Heart right ventricle (tissue), 16 donors: ENCODE results near the gene B3GALT4. TPM values are rescaled to one million over a fixed set of nuclear protein-coding genes. Genes with fewer than 3 reads are reported as not detected.
A peak's percentile ranks its signal among the peaks of the same experiment; 100 is the strongest.

Experiments
- ATAC-seq, 8 donors: fragments of 200-7000 bp; cut with Tn5 transposase; one replicate each; pipeline ENCODE4 v1.9.1; 2020; ENCODE audit warnings: mild to moderate bottlenecking in 8 of 8, moderate library complexity in 8 of 8, moderate number of reproducible peaks in 1 of 8
- DNase-seq, 2 donors: peaks; one replicate each; pipeline ENCODE4 v3.0.0-alpha.2; 2020
- H3K27ac ChIP-seq, 10 donors: fragments of 200-600 bp; sonication (generic) in 2 of 10; one replicate each; pipeline versions ENCODE4 v1.5.0 to v1.8.0; 2020 to 2022; ENCODE audit warnings: mild to moderate bottlenecking in 3 of 10
- H3K27me3 ChIP-seq, 7 donors: fragments of 200-600 bp; one replicate each; pipeline ENCODE4 v1.8.0; 2021 to 2022; ENCODE audit warnings: mild to moderate bottlenecking in 2 of 7
- H3K36me3 ChIP-seq, 9 donors: fragments of 200-600 bp; sonication (generic) in 1 of 9; one replicate each; pipeline versions ENCODE4 v1.5.0 to v1.8.0; 2020 to 2022; ENCODE audit warnings: mild to moderate bottlenecking in 2 of 9
- H3K4me1 ChIP-seq, 9 donors: fragments of 200-600 bp; sonication (generic) in 1 of 9; one replicate each; pipeline versions ENCODE4 v1.5.0 to v1.8.0; 2020 to 2022; ENCODE audit warnings: mild to moderate bottlenecking in 4 of 9
- H3K4me3 ChIP-seq, 10 donors: fragments of 200-600 bp; sonication (generic) in 2 of 10; one replicate each; pipeline versions ENCODE4 v1.5.0 to v1.8.0; 2020 to 2022; ENCODE audit warnings: mild to moderate bottlenecking in 7 of 10, moderate library complexity in 2 of 10
- H3K9me3 ChIP-seq, 11 donors: fragments of 200-600 bp in 10 of 11; sonication (generic) in 2 of 11; one replicate each; pipeline versions ENCODE4 v1.5.0 to v1.8.0; 2013 to 2022; ENCODE audit warnings: mild to moderate bottlenecking in 2 of 11, control low read depth in 1 of 11, moderate library complexity in 1 of 11
- WGBS, 2 donors: extraction: QIAGEN DNeasy Blood & Tissue Kit; methylation state at CpG; one replicate each; pipeline ENCODE4 v1.1.7; 2013; ENCODE audit warnings: inconsistent platforms in 1 of 2; 5-methylcytosine and 5-hydroxymethylcytosine counted together
- intact Hi-C, 10 donors: fragments of 100-400 bp; cut with DNase I; formaldehyde crosslinking; loops; one replicate each; pipeline versions ENCODE4 v1.11.1 to v1.14.2; 2022
- polyA plus RNA-seq, 2 donors: library from polyadenylated mRNA; stranded (reverse); fragments of 200-250 nt; gene quantifications; one replicate each; pipeline ENCODE4 v1.2.3, GENCODE V29; 2013
- total RNA-seq, 10 donors: library from RNA; stranded (reverse); fragmentation: NEBNext Ultra II Directional in 3 of 10; extraction: Animal tissue kit (Norgen Biotek cat#: 25700) in 3 of 10; gene quantifications; one replicate each; pipeline versions ENCODE4 v1.2.1 to v1.2.4, GENCODE V29; 2021 to 2023
- TF ChIP-seq, protein P1 (sequence below), 9 donors: fragments of 200-600 bp; sonication (generic) in 2 of 9; IDR thresholded peaks; one replicate each; pipeline versions ENCODE4 v1.5.0 to v1.8.0; 2021 to 2022; ENCODE audit warnings: antibody characterized with exemption in 9 of 9, mild to moderate bottlenecking in 5 of 9, moderate library complexity in 1 of 9
- donor health status: Arrhythmogenic right ventricular cardiomyopathy.
- donor health status: ischemic (EF 13 %, LVEDD 7.1; RV severe dilation, severe dysfunction).
- donor health status: healthy with polysubstance abuse.
- donor health status: DM: no; HTN: yes; CAD: no.
- donor health status: DM: no; HTN: no; CAD: no.
- donor health status: ischemic (EF 25% LVEDD 6.9; RV normal size, moderate dysfunction).
- donor health status: ischemic (EF 25% LVEDD 5.7; RV mildly dilated, moderate dysfunction).
- donor health status: healthy.
- donor health status: DM: yes; HTN: yes; CAD: no.
- donor health status: Ischemic cardiomyopathy.
- donor health status: ischemic (EF 35%, LVEDD 5.7; RV mildly dilated, moderate dysfunction).
- donor health status: nonischemic (EF 11% LVEDD 7.7; RV severe dilation, severe dysfunction).
- donor health status: DM: yes; HTN: yes; CAD: no.
- donor health status: PGD.
- donor health status: ischemic (EF 29% LVEDD 5.4; RV normal size, mild dysfunction).
- donor health status: nonischemic (EF 23%, LVEDD 6.1; RV moderate dilation, normal function).

B3GALT4 gene
- total and polyA plus RNA-seq, 12 donors: 5.3 to 12.2 (median 8.0) TPM

DNA sequence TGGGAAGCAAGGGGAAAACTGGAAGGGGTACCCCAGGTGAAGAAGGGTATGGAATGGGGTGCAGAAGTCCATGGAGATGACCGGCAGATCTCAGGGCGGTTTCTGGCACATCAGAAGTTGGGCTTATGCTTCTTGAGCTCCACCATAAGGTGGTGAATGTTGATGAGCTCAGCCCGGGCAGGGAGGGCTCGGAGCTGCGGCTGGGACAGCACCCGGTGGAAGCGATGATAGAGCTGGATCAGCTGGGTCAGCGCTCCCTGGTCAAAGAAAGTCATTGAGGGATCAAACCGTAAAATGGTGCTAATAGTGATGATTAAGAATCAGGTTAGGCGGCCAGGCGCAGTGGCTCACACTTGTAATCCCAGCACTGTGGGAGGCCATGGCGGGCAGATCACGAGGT, 26.2 kb upstream of the B3GALT4 start:
- intact Hi-C loops: no loop called here
- Histone ChIP-seq H3K4me1 (peaks cover 7 to 33% (median 22%) of the 10 kb centered on the region in 9 donors), H3K4me3 (no peak overlapping the region), H3K9me3 (no peaks in the 10 kb centered on the region), H3K27me3 (peaks cover 0 to 5% (median 0%) of the 10 kb centered on the region in 7 donors), H3K27ac (peak overlapping the region in 4 of 10 donors; percentile 90 to 96 (median 92)), H3K36me3 (peaks cover 0 to 50% (median 8%) of the 10 kb centered on the region in 9 donors)
- DNase-seq (no peak), ATAC-seq (no peak)
- WGBS, 2 donors: 92 to 99% methylated on average over 13 of the region's 13 CpGs
- TF ChIP-seq, protein P1, sequence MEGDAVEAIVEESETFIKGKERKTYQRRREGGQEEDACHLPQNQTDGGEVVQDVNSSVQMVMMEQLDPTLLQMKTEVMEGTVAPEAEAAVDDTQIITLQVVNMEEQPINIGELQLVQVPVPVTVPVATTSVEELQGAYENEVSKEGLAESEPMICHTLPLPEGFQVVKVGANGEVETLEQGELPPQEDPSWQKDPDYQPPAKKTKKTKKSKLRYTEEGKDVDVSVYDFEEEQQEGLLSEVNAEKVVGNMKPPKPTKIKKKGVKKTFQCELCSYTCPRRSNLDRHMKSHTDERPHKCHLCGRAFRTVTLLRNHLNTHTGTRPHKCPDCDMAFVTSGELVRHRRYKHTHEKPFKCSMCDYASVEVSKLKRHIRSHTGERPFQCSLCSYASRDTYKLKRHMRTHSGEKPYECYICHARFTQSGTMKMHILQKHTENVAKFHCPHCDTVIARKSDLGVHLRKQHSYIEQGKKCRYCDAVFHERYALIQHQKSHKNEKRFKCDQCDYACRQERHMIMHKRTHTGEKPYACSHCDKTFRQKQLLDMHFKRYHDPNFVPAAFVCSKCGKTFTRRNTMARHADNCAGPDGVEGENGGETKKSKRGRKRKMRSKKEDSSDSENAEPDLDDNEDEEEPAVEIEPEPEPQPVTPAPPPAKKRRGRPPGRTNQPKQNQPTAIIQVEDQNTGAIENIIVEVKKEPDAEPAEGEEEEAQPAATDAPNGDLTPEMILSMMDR (IDR thresholded peaks at IDR 0.05): no peak

DNA sequence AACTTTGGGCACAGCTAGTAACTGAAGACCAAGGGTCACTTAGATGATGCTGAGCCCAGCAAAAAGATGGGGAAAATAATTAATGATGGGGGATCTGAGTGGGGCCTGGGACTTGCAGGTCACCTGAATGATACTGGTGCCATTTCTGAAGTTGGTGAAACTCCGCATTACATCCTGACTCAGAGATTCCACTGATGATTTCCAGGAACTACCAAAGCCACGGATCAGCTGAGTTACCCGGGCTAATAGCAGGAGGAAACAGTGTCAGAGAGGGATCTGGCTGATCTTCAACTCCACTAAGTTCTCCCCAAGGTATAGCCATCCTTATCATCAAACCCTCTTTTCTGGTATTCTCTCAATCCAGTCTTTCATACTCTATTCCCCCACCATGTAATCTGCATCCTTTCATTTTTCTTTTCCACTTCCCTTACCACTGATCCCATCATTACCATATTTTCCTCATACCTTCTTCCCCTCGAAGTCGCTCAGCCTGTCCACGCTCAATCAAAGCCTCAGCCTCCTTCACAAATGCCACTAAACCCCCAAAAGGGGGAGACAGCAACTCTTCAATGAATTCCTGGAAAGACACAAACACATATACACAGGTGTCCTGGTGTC, 25.4 kb upstream of the B3GALT4 start:
- no peak for DNase-seq
- Histone ChIP-seq H3K9me3 (peaks cover 0 to 1% (median 0%) of the 10 kb centered on the region in 11 donors), H3K27ac (no peak overlapping the region), H3K4me3 (no peak overlapping the region), H3K27me3 (peaks cover 0 to 5% (median 0%) of the 10 kb centered on the region in 7 donors), H3K36me3 (peaks cover 0 to 56% (median 8%) of the 10 kb centered on the region in 9 donors), H3K4me1 (peaks cover 7 to 33% (median 22%) of the 10 kb centered on the region in 9 donors)
- intact Hi-C loops: no loop called here
- 84 to 87% methylated on average over 6 of the region's 6 CpGs for WGBS, 2 donors
- ATAC-seq: no peak
- TF ChIP-seq, protein P1 (IDR thresholded peaks at IDR 0.05): no peak

DNA sequence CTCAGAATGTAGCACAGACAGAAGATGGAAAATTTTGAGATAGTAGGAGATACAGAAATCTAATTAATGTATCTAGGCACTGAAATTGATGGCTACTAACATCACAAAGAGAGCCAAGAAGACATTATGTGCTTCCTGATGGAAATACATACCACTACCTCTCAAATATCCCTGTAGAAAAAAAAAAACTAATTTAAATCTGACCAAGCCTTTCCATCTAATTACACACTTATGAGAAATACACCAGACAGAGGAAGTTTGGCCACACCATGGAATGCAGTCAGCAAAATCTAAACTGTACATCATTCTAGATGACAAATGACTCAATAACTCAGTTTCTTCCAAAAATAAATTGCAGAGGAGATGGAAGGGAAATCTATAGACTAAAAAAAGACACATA, 24.2 kb upstream of the B3GALT4 start:
- ATAC-seq (no peak), DNase-seq (no peak)
- Histone ChIP-seq H3K36me3 (peaks cover 0 to 68% (median 8%) of the 10 kb centered on the region in 9 donors), H3K27ac (no peak overlapping the region), H3K4me1 (peaks cover 7 to 31% (median 22%) of the 10 kb centered on the region in 9 donors), H3K9me3 (peaks cover 0 to 7% (median 0%) of the 10 kb centered on the region in 11 donors), H3K4me3 (no peak overlapping the region), H3K27me3 (no peaks in the 10 kb centered on the region)
- TF ChIP-seq, protein P1 (IDR thresholded peaks at IDR 0.05): no peak
- intact Hi-C loops: no loop called here

DNA sequence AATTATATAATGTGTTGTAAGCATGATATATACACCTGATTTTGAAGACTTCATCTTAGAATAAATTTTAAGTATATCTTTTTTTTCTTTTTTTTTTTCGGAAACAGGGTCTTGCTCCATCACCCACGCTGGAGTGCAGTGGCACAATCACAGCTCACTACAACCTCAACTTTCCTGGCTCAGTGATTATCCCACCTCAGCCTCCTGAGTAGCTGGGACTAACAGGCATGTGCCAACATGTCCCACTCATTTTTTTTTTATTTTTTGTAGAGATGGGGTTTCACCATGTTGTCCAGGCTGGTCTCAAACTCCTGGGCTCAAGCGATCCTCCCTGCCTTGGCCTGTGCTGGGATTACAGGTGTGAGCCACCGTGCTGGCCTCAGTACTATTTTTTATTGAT, 22.3 kb upstream of the B3GALT4 start:
- intact Hi-C loops: no loop called here
- TF ChIP-seq, protein P1 (IDR thresholded peaks at IDR 0.05): no peak
- peaks cover 0 to 84% (median 8%) of the 10 kb centered on the region in 9 donors for H3K36me3 ChIP-seq
- WGBS, 2 donors: 93 to 94% methylated on average over 4 of the region's 4 CpGs
- ATAC-seq (no peak), DNase-seq (no peak)
- H3K9me3 ChIP-seq: peaks cover 0 to 7% (median 0%) of the 10 kb centered on the region in 11 donors
- no peaks in the 10 kb centered on the region for H3K27me3 ChIP-seq
- peaks cover 5 to 17% (median 12%) of the 10 kb centered on the region in 9 donors for H3K4me1 ChIP-seq
- H3K4me3 ChIP-seq: no peak overlapping the region
- H3K27ac ChIP-seq: no peak overlapping the region
